Left lung (tissue), 14 donors: Measurements from ENCODE around the gene PTK7. TPM values are rescaled to one million over a fixed set of nuclear protein-coding genes. Genes with fewer than 3 reads are reported as not detected.

Source experiments
- ATAC-seq: fragments of 200-7000 bp; cut with Tn5 transposase; one replicate; pipeline ENCODE4 v1.9.1; 2020; ENCODE audit warnings: moderate library complexity
- DNase-seq, 4 donors: peaks; one replicate each; pipeline ENCODE4 v3.0.0-alpha.2; 2013 to 2020
- H3K27ac ChIP-seq, 2 donors: fragments of 200-600 bp; sonication (generic) in 1 of 2; one replicate each; pipeline versions ENCODE4 v1.5.0 to v1.8.0; 2020 to 2021
- H3K27me3 ChIP-seq, 2 donors: fragments of 200-600 bp; sonication (generic) in 1 of 2; one replicate each; pipeline versions ENCODE4 v1.5.0 to v1.8.0; 2020 to 2021
- H3K36me3 ChIP-seq, 2 donors: fragments of 200-600 bp; sonication (generic) in 1 of 2; one replicate each; pipeline versions ENCODE4 v1.5.0 to v1.8.0; 2020 to 2021
- H3K4me1 ChIP-seq, 2 donors: fragments of 200-600 bp; one replicate each; pipeline ENCODE4 v1.8.0; 2021
- H3K4me3 ChIP-seq, 2 donors: fragments of 200-600 bp; sonication (generic) in 1 of 2; one replicate each; pipeline versions ENCODE4 v1.5.0 to v1.8.0; 2020 to 2021; ENCODE audit warnings: mild to moderate bottlenecking in 1 of 2
- H3K9me3 ChIP-seq, 2 donors: fragments of 200-600 bp; sonication (generic) in 1 of 2; one replicate each; pipeline versions ENCODE4 v1.5.0 to v1.8.0; 2020 to 2021
- CTCF ChIP-seq, 2 donors: fragments of 200-600 bp; sonication (generic) in 1 of 2; IDR thresholded peaks; one replicate each; pipeline versions ENCODE4 v1.5.0 to v1.8.0; 2021; ENCODE audit warnings: antibody characterized with exemption in 2 of 2
- intact Hi-C, 2 donors: fragments of 100-400 bp; cut with DNase I; formaldehyde crosslinking; loops; one replicate each; pipeline versions ENCODE4 v1.11.2 to v1.14.2; 2022
- long read RNA-seq, 12 donors: library from polyadenylated mRNA in 2 of 12; unstranded in 2 of 12; transcript quantifications; one replicate each; pipeline ENCODE4 v2.0.0 and lab custom pipeline, GENCODE V29; 2019 to 2026
- polyA plus RNA-seq, 6 donors: library from polyadenylated mRNA; unstranded; fragments of 120-200 nt; gene quantifications; one replicate each; pipeline ENCODE4 v1.2.1, GENCODE V29; 2013; ENCODE audit not compliant: insufficient read length in 6 of 6
- total RNA-seq, 2 donors: library from RNA; stranded (reverse); fragmentation: NEBNext Ultra II Directional; extraction: Animal tissue kit (Norgen Biotek cat#: 25700); gene quantifications; one replicate each; pipeline ENCODE4 v1.2.1, GENCODE V29; 2021
- donor health status: DM: no; HTN: yes; CAD: no.
- donor health status: DM: no; HTN: no; CAD: no.

PTK7 gene
- total RNA-seq (100 to 1,000 TPM in 1 of 2 donors, 10 to 100 TPM in 1; 89.2 to 179 TPM), polyA plus RNA-seq (100 to 1,000 TPM; 274 to 312 (median 289) TPM)
- long read RNA-seq, donor 1, full-length matches to known transcripts: 24 of 173 reads
- long read RNA-seq, donor 1, partial matches to known transcripts: 149 of 173 reads
- long read RNA-seq, donor 1, other reads (novel, unspliced or antisense): 0 of 173 reads
- long read RNA-seq, donor 2, full-length matches to known transcripts: 26 of 159 reads
- long read RNA-seq, donor 2, partial matches to known transcripts: 133 of 159 reads
- long read RNA-seq, donor 2, other reads (novel, unspliced or antisense): 0 of 159 reads
- long read RNA-seq, donor 3, full-length matches to known transcripts: 35 of 35 reads
- long read RNA-seq, donor 3, partial matches to known transcripts: 0 of 35 reads
- long read RNA-seq, donor 3, other reads (novel, unspliced or antisense): 0 of 35 reads
- long read RNA-seq, donor 4, full-length matches to known transcripts: 3 of 9 reads
- long read RNA-seq, donor 4, partial matches to known transcripts: 5 of 9 reads
- long read RNA-seq, donor 4, other reads (novel, unspliced or antisense): 1 of 9 reads
- long read RNA-seq, donor 5, full-length matches to known transcripts: 16 of 149 reads
- long read RNA-seq, donor 5, partial matches to known transcripts: 133 of 149 reads
- long read RNA-seq, donor 5, other reads (novel, unspliced or antisense): 0 of 149 reads
- long read RNA-seq, donor 6, full-length matches to known transcripts: 30 of 36 reads
- long read RNA-seq, donor 6, partial matches to known transcripts: 6 of 36 reads
- long read RNA-seq, donor 6, other reads (novel, unspliced or antisense): 0 of 36 reads
- long read RNA-seq, donor 7, full-length matches to known transcripts: 17 of 17 reads
- long read RNA-seq, donor 7, partial matches to known transcripts: 0 of 17 reads
- long read RNA-seq, donor 7, other reads (novel, unspliced or antisense): 0 of 17 reads
- long read RNA-seq, donor 8, full-length matches to known transcripts: 23 of 70 reads
- long read RNA-seq, donor 8, partial matches to known transcripts: 47 of 70 reads
- long read RNA-seq, donor 8, other reads (novel, unspliced or antisense): 0 of 70 reads
- long read RNA-seq, donor 9: 0 reads
- long read RNA-seq, donor 10, partial matches to known transcripts: 0 of 2 reads
- long read RNA-seq, donor 10, other reads (novel, unspliced or antisense): 0 of 2 reads
- long read RNA-seq, donor 11, full-length matches to known transcripts: 8 of 8 reads
- long read RNA-seq, donor 11, partial matches to known transcripts: 0 of 8 reads
- long read RNA-seq, donor 11, other reads (novel, unspliced or antisense): 0 of 8 reads
- long read RNA-seq, donor 12, full-length matches to known transcripts: 18 of 68 reads
- long read RNA-seq, donor 12, partial matches to known transcripts: 50 of 68 reads
- long read RNA-seq, donor 12, other reads (novel, unspliced or antisense): 0 of 68 reads

GRCh38 chr6:43075670-43076463 is at the start of gene PTK7:
Gene PTK7 (plus strand): TSS chr6:43076314. CDS start chr6:43076489, 175 bp downstream.
- peak; percentile 82 for ATAC-seq
- Histone ChIP-seq H3K27ac (peak within 1 kb of the TSS; percentile 69 to 72), H3K9me3 (no peaks in the 10 kb centered on the region), H3K4me1 (peaks cover 4 to 19% of the 10 kb centered on the region in 2 donors), H3K4me3 (peak within 1 kb of the TSS; percentile 63 to 85), H3K27me3 (peaks cover 0 to 31% of the 10 kb centered on the region in 2 donors), H3K36me3 (peaks cover 0 to 12% of the 10 kb centered on the region in 2 donors)
- TF ChIP-seq CTCF (IDR thresholded peaks at IDR 0.05): no peak
- peak in 3 of 4 donors; percentile 65 to 91 (median 87) for DNase-seq
- intact Hi-C loops: loop anchor here in 1 of 2 donors (10.0 kb wide), 1 partner anchor 49 kb away; no protein-coding TSS in a partner anchor

- Histone ChIP-seq H3K27ac (no peak overlapping the region), H3K9me3 (no peaks in the 10 kb centered on the region), H3K27me3 (no peaks in the 10 kb centered on the region), H3K4me3 (no peak overlapping the region), H3K36me3 (peaks cover 0 to 74% of the 10 kb centered on the region in 2 donors), H3K4me1 (peaks cover 0 to 20% of the 10 kb centered on the region in 2 donors)
- no peak for TF ChIP-seq CTCF (IDR thresholded peaks at IDR 0.05)
- DNase-seq: no peak
- no peak for ATAC-seq
- intact Hi-C loops: no loop called here
Observed at GRCh38 chr6:43026365-43026764, 49.7 kb upstream of the PTK7 start.

GRCh38 chr6:43029120-43029519 is 47.0 kb upstream of the PTK7 start:
- intact Hi-C loops: no loop called here
- no peak for ATAC-seq

More at GRCh38 chr6:43029120-43029519, 47.0 kb upstream of the PTK7 start:
- Histone ChIP-seq H3K27me3 (no peaks in the 10 kb centered on the region), H3K36me3 (peaks cover 0 to 99% of the 10 kb centered on the region in 2 donors), H3K9me3 (no peaks in the 10 kb centered on the region), H3K4me3 (no peak overlapping the region), H3K27ac (no peak overlapping the region), H3K4me1 (no peaks in the 10 kb centered on the region)
- no peak for TF ChIP-seq CTCF (IDR thresholded peaks at IDR 0.05)
- DNase-seq: no peak
